GM18499 (cell line): ENCODE data around the gene ITPR1.
A peak's percentile ranks its signal among the peaks of the same experiment; 100 is the strongest.

Experiments
- ATAC-seq: cut with Tn5 transposase; IDR thresholded peaks from one replicate; pipeline ENCODE4 v1.9.1; 2021; ENCODE audit warnings: moderate number of reproducible peaks; ENCODE audit not compliant: insufficient read depth, unreplicated experiment

Gene ITPR1

DNA sequence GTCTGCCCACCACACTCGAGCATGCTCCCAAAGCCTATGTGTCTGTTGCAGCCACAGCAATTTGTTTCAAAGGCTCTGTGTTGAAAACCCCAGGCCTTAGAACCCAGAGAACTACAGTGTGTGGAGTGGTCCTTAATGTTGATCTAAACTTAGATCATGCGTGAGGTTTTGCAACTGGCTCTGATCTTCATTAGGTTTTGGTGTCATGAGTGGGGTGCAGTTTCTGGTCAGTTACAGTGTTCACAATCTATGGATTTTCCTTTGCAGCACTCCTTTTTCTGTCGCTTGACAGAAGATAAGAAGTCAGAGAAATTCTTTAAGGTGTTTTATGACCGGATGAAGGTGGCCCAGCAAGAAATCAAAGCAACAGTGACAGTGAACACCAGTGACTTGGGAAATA lies 273.1 kb downstream of the ITPR1 start:
- ATAC-seq, result no peak

- ATAC-seq, result no peak
Measured at GRCh38 chr3:4766716-4767499, 273.8 kb downstream of the ITPR1 start.

DNA sequence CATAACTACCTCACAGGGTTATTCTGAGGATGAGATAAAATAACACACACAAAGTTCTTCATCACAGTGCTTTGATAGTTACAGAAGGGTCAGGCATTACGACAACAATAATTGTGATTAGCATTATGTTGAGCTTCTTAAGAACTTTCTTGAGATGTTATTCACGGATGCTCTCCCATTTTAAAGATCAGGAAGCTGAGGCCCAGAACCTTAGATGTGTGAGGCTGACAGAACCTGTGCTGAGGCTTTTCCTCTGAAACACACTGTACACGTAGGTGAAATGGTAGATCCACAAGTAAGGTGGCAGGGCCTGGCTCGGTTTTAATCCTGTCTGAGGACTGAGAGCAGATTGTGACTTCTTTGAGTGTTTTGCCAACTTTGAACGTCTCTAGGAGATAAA lies 274.9 kb downstream of the ITPR1 start:
- ATAC-seq, result no peak

- no peak for ATAC-seq
Measured at GRCh38 chr3:4768521-4768920, 275.4 kb downstream of the ITPR1 start.

DNA sequence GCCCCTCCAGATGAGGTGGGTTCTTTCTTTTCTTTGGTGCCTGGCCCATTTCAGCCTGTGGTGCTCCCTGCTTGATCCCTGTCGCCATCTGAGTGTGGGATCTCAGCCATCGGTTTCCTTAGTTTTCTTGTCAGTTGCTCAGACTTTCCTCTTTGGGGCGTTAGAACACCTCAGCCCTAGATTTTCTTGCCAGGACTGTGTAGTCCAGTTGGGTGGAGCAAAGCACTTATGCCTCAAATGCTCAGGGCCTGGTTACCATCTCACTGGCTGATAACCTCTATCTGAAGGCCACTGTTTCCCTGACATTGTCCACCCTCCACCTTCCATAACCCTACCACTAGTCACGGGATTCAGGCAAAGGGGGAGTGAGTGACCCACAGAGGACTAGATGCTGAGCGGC lies 277.4 kb downstream of the ITPR1 start:
- ATAC-seq, result no peak

DNA sequence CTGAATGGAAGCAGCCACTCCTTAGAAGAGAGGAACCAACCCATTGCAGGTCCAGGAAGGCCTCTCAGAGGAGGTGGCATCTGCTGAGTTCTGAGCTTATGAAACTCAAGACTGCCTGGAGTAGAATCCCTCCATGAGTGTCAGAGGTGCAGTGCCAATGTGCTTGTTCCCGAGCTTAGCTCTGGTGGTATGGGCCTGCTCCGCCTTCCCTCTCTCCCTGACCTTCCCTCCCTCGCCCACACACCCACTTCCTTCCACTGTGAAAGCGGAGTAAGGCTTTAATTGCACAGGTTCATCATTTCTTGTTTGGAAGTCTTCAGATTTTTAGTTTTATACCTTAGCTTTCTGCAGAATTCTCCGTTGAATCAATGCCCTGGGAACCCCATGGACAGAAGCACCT lies 278.1 kb downstream of the ITPR1 start:
- ATAC-seq, result no peak

- no peak for ATAC-seq
Measured at GRCh38 chr3:4772171-4772804, 279.1 kb downstream of the ITPR1 start.

GRCh38 chr3:4772858-4773257 lies 279.7 kb downstream of the ITPR1 start:
- no peak for ATAC-seq

- no peak for ATAC-seq
Measured at GRCh38 chr3:4773583-4773982, 280.4 kb downstream of the ITPR1 start.

DNA sequence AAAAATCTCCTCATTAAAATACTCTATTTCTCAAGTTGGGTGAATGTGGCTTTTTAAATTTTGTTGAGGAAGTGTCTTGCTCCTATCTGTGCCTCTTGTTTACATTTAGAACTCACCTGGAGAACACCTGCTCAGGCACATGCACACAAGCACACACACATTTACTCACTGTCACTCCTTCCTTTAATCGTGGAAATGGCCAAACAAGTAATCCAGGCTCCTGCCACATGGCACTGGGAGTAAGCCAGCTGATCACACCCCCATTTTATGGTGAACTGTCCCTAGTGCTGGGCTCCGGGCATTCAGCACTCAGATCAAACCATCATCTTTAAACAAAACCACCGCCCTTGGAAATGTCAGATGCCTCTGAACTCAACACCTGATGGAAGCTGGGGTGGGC lies 281.4 kb downstream of the ITPR1 start:
- no peak for ATAC-seq

- ATAC-seq, result peak; percentile 20
Measured at GRCh38 chr3:4776399-4776979, 283.3 kb downstream of the ITPR1 start.

DNA sequence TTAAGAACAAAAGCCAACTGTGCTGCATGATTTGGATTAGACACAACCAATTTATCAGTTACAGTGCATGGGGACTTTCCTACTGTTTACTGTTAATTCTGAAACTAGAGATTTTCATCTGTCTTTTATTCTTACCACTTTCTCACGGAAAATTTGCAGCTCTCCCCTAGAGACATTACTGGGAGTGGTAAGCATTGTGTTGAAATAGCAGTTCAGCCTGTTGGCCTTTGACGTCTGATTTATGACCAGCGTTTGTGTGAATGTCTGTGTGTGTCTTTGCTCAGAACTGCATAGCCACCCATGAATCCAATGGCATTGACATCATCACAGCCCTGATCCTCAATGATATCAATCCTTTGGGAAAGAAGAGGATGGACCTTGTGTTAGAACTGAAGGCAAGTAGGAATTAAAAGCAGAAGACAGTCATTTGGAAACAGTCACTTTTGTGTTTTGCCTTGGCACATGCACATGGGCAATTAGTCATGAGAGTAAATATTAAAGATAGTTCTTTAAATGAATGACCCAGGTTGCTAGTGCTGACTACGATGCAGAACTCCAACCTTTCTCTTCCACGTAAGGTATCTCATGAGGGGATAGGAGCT lies 283.9 kb downstream of the ITPR1 start:
- peak; percentile 87 for ATAC-seq

- ATAC-seq, result no peak
Measured at GRCh38 chr3:4778119-4778518, 285.0 kb downstream of the ITPR1 start.

- no peak for ATAC-seq
Measured at GRCh38 chr3:4778740-4779139, 285.6 kb downstream of the ITPR1 start.

DNA sequence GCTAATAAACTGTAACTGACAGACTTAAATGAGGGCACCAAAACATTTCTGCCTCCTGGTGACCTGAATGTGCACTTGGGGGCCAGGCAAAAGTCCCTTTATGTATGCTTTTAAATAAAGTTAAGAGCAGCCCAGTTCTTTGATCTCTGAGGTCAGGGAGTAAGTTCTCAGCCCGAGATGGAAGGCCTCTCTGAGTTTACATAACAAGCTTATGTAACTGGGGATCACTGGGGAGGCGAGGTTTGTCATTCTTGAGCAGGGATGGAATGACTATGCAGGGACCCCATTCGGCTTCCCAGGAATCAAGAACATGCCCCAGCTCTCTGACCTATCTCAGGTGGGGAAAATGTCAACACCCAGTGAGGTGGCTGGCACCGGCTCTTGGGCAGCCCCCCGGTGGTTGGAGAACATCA lies 287.4 kb downstream of the ITPR1 start:
- no peak for ATAC-seq

DNA sequence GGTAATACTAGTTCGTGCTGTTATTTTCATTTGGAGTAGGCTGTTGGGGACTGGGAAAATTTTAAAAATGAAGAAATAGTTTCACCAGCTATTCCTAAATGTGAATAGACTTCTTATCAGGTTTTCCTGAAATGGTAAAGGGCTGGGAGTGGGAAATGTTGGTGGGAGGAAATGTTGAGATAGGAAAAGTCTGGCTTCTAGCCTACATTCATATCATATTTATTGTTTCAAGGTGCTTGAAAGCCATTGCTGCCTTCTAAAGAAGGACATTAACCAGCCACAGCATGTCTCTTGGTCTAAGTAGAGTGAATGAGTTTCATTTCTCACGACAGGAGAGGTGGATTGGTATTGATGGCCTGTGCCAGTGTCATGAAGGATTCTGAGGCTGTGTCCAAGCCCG lies 288.9 kb downstream of the ITPR1 start:
- ATAC-seq, result no peak

DNA sequence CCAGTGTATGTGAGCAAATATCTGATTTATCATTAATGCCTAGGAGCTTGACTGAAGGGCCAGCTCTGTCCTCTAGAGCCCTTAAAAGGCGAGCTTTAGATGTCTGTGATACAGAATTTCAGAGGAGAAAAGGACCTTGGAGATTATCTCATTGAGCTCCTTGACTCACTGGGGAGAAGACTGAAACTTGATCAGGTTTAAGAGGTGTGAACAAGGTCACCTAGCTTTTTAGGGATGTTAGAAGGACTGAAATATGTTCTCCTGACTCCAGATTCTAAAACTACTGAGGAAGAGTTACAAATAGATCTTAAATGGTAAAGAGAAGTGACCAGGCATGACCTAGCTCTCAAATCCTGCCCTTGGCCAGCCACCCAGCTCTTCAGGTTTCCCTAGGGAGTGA lies 292.4 kb downstream of the ITPR1 start:
- ATAC-seq, result no peak

DNA sequence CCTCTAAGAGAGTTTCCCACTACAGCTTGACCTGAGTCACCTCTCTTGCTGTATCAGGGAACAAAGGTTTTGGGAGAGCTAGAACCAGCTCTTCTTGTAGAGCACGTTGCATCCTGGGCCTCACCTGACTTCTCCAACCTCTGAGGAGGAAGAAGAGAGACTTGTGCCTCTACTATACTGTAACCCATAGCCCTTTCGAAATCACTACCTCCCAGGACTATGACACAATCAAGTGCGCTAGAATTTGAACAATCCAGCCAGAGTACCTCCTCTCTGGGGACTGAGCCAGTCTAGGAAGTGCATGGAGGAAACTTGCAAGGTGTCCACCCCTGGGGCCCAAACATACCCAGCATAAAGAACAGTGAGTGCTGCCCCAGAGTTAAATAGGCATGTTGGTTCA lies 293.3 kb downstream of the ITPR1 start:
- ATAC-seq, result no peak

DNA sequence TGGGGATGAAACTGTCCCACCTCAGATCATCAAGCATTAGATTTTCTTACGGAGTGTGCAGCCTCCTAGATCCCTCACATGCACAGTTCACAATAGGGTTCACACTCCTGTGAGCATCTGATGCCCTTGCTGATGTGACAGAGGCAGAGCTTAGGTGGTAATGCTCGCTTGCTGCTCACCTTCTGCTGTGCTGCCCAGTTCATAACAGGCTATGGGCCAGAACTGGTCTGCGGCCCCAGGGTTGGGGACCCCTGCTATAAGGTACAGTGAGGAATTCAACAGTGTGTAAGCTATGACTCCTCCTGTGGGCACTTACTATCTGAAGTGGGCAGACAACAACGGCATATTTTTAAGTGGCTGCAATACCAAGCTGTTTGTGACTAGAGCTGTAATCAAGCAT lies 298.2 kb downstream of the ITPR1 start:
- no peak for ATAC-seq

DNA sequence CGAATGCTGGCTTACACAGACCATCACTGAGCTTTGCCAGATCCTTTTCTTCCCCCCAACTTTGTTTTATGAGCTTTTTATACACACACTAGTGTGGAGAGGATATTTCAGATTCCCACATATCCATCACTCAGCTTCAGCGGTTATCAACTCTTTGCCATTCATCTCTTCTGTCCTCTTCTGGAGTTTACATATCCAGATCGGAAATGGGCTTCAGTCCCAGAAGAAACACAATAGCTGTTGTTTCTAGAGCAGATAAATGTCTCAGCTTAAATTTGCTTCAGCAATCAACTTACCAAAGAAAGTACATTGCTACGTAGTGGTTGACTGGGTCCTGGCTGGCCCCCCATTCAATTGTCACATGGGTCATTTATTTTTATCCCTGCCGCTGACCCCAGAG lies 300.2 kb downstream of the ITPR1 start:
- ATAC-seq, result no peak

- ATAC-seq, result no peak
Measured at GRCh38 chr3:4794331-4794730, 301.2 kb downstream of the ITPR1 start.
